Keratinocyte (primary cell): ENCODE measurements around the gene MZB1. TPM values are rescaled to one million over a fixed set of nuclear protein-coding genes. Genes with fewer than 3 reads are reported as not detected.

Experiments
- DNase-seq: peaks from one replicate; pipeline ENCODE4 v3.0.0-alpha.2; 2011; ENCODE audit warnings: low read depth, missing footprints, low spot score
- FAIRE-seq: peaks from 2 replicates; lab custom pipeline; 2011; peaks lifted over from hg19 to GRCh38; lab: Jason Lieb, UNC
- H2AFZ ChIP-seq: 2 replicates; pipeline ENCODE4 v1.6.0; 2012; ENCODE audit warnings: low read length, control low read depth, inconsistent platforms; ENCODE audit not compliant: control insufficient read depth
- H3K27ac ChIP-seq: 2 replicates; pipeline ENCODE4 v1.5.1; 2011; ENCODE audit warnings: low read length; ENCODE audit not compliant: control insufficient read depth, insufficient read depth
- H3K27me3 ChIP-seq: 3 replicates; pipeline ENCODE4 v1.6.0; 2011; ENCODE audit warnings: low read length; ENCODE audit not compliant: control insufficient read depth, insufficient read depth; ENCODE audit errors: extremely low read depth
- H3K36me3 ChIP-seq, 2 experiments: 2 replicates in 1 of 2; 3 replicates in 1 of 2; pipeline ENCODE4 v1.5.1; 2011; ENCODE audit warnings: low read length in 2 of 2, mild to moderate bottlenecking in 1 of 2; ENCODE audit not compliant: control insufficient read depth in 2 of 2, insufficient read depth in 2 of 2; ENCODE audit errors: extremely low read depth in 1 of 2
- H3K4me1 ChIP-seq: 3 replicates; pipeline ENCODE4 v1.5.1; 2011; ENCODE audit warnings: low read length; ENCODE audit not compliant: control insufficient read depth, insufficient read depth; ENCODE audit errors: extremely low read depth
- H3K4me2 ChIP-seq: 3 replicates; pipeline ENCODE4 v1.6.0; 2011; ENCODE audit warnings: low read depth, low read length; ENCODE audit not compliant: control insufficient read depth, insufficient read depth; ENCODE audit errors: extremely low read depth
- H3K4me3 ChIP-seq, 3 experiments: fragments of 200-600 bp in 1 of 3; sonication (generic) in 1 of 3; 2 replicates in 2 of 3; 3 replicates in 1 of 3; pipeline ENCODE4 v1.5.1; 2011 to 2016; ENCODE audit warnings: low read length in 3 of 3, mild to moderate bottlenecking in 3 of 3, control low read depth in 2 of 3, inconsistent platforms in 1 of 3, low read depth in 1 of 3, mixed read lengths in 1 of 3, mixed run types in 1 of 3, moderate library complexity in 1 of 3; ENCODE audit not compliant: control insufficient read depth in 2 of 3, insufficient read depth in 2 of 3; ENCODE audit errors: extremely low read depth in 1 of 3
- H3K79me2 ChIP-seq: 2 replicates; pipeline ENCODE4 v1.6.0; 2012; ENCODE audit warnings: low read length; ENCODE audit not compliant: control insufficient read depth, insufficient read depth
- H3K9ac ChIP-seq: 3 replicates; pipeline ENCODE4 v1.6.0; 2011; ENCODE audit warnings: low read length; ENCODE audit not compliant: control insufficient read depth, insufficient read depth; ENCODE audit errors: extremely low read depth
- H3K9me1 ChIP-seq: 3 replicates; pipeline ENCODE4 v1.6.0; 2011; ENCODE audit warnings: low read length; ENCODE audit not compliant: control insufficient read depth, insufficient read depth; ENCODE audit errors: extremely low read depth
- H3K9me3 ChIP-seq: 2 replicates; pipeline ENCODE4 v1.5.1; 2012; ENCODE audit warnings: low read depth, low read length; ENCODE audit not compliant: control insufficient read depth
- H4K20me1 ChIP-seq: 3 replicates; pipeline ENCODE4 v1.6.0; 2011; ENCODE audit warnings: low read length; ENCODE audit not compliant: control insufficient read depth, insufficient read depth; ENCODE audit errors: extremely low read depth
- CTCF ChIP-seq, 3 experiments: IDR thresholded peaks in 1 of 3; conservative IDR thresholded peaks in 1 of 3; optimal IDR thresholded peaks in 1 of 3; 2 replicates in 2 of 3; 3 replicates in 1 of 3; pipeline versions ENCODE3 to v1.5.1; 2011; ENCODE audit warnings: low read length in 3 of 3, mild to moderate bottlenecking in 3 of 3, moderate library complexity in 2 of 3, control low read depth in 1 of 3, inconsistent platforms in 1 of 3; ENCODE audit not compliant: insufficient read depth in 2 of 3; ENCODE audit errors: extremely low read depth in 1 of 3
- EZH2 ChIP-seq: IDR thresholded peaks from one replicate; pipeline ENCODE4 v1.6.1; 2012; ENCODE audit warnings: inconsistent platforms, mild to moderate bottlenecking, low read length, moderate library complexity
- dilution Hi-C: fragments of 300-500 bp; cut with MboI; formaldehyde crosslinking; loops from one replicate; pipeline ENCODE4 v1.7.0; 2020; ENCODE audit warnings: low sequenced_read_pairs; ENCODE audit not compliant: extremely low pct_ligation_motif_present
- polyA plus RNA-seq, 5 experiments: library from polyadenylated mRNA; depleted of rRNA in 3 of 5; stranded (reverse) in 3 of 5; stranded (forward) in 1 of 5; unstranded in 1 of 5; fragments of >200 nt; gene quantifications; 1 replicate in 1 of 5; 2 replicates in 3 of 5; 3 replicates in 1 of 5; pipeline versions ENCODE4 v1.2.1 to v1.2.3, GENCODE V29; 2011 to 2012; ENCODE audit warnings: missing spikeins in 2 of 5, low read depth in 1 of 5, low replicate concordance in 1 of 5

The MZB1 gene
- polyA plus RNA-seq, 1 donor (not counting 4 experiments of a cell fraction or from before 2014, with no cell fraction given), result not detected

GRCh38 chr5:139342423-139342723, 47.3 kb downstream of the MZB1 start:
- Histone ChIP-seq H3K4me1 (peaks cover 13% of the 10 kb centered on the region), H3K27ac (peak overlapping the region; percentile 92), H3K79me2 (peaks cover 56% of the 10 kb centered on the region), H3K27me3 (no peaks in the 10 kb centered on the region), H2AFZ (no peak overlapping the region), H3K9ac (peak overlapping the region; percentile 89), H3K4me3 (peak overlapping the region; percentile 73 to 95 (median 86)), H3K9me1 (no peaks in the 10 kb centered on the region), H3K9me3 (no peaks in the 10 kb centered on the region), H3K36me3 (peaks cover 1 to 3% of the 10 kb centered on the region in 2 experiments), H4K20me1 (peaks cover 9% of the 10 kb centered on the region), H3K4me2 (peak overlapping the region; percentile 96)
- no peak for FAIRE-seq
- dilution Hi-C loops, result no loop called here
- TF ChIP-seq CTCF (optimal IDR thresholded peaks at IDR 0.05 in 1 of 3, IDR thresholded peaks at IDR 0.05 in 1 of 3, conservative IDR thresholded peaks at IDR 0.05 in 1 of 3; ENCODE audit: extremely low read depth in 1 of 3, insufficient read depth in 2 of 3, low read length in 3 of 3), result no peak
- no peak for TF ChIP-seq EZH2
- DNase-seq, result no peak

GRCh38 chr5:139341689-139342422, 47.9 kb downstream of the MZB1 start, which contains the start of gene PAIP2:
Gene PAIP2 (plus strand): TSS chr5:139341854. CDS start chr5:139363785, 21,931 bp downstream.
- dilution Hi-C loops, result no loop called here
- H3K4me2 ChIP-seq, result peak within 1 kb of the TSS; percentile 96
- TF ChIP-seq CTCF (optimal IDR thresholded peaks at IDR 0.05 in 1 of 3, IDR thresholded peaks at IDR 0.05 in 1 of 3, conservative IDR thresholded peaks at IDR 0.05 in 1 of 3; ENCODE audit: extremely low read depth in 1 of 3, insufficient read depth in 2 of 3, low read length in 3 of 3) (peak; percentile 67 to 83 (median 74)), EZH2 (no peak)
- H3K79me2 ChIP-seq, result peaks cover 51% of the 10 kb centered on the region
- H3K36me3 ChIP-seq, result peaks cover 1 to 3% of the 10 kb centered on the region in 2 experiments
- H3K27ac ChIP-seq, result peak within 1 kb of the TSS; percentile 92
- no peaks in the 10 kb centered on the region for H3K9me3 ChIP-seq
- peaks cover 9% of the 10 kb centered on the region for H4K20me1 ChIP-seq
- H3K27me3 ChIP-seq, result no peaks in the 10 kb centered on the region
- H3K9me1 ChIP-seq, result no peaks in the 10 kb centered on the region
- peak; percentile 86 for DNase-seq
- H3K4me3 ChIP-seq, result peak within 1 kb of the TSS; percentile 73 to 95 (median 86)
- peak within 1 kb of the TSS; percentile 89 for H3K9ac ChIP-seq
- no peak for FAIRE-seq
- H2AFZ ChIP-seq, result peak within 1 kb of the TSS; percentile 82
- peaks cover 13% of the 10 kb centered on the region for H3K4me1 ChIP-seq
